ENCODE results near the gene KCNH8.

Gene KCNH8

GRCh38 chr3:19110335-19110895 is 37.9 kb upstream of the KCNH8 start:
- no peak overlapping the region for H3K27ac ChIP-seq
- no peak for DNase-seq (ENCODE audit: low spot score)
- no peak overlapping the region for H3K4me3 ChIP-seq
- TF ChIP-seq CTCF (IDR thresholded peaks at IDR 0.05), result no peak

- Histone ChIP-seq H3K4me3 (no peak overlapping the region), H3K27ac (no peak overlapping the region)
- no peak for TF ChIP-seq CTCF (IDR thresholded peaks at IDR 0.05)
- DNase-seq (ENCODE audit: low spot score), result no peak
Measured at GRCh38 chr3:19114461-19114860, 33.8 kb upstream of the KCNH8 start.

GRCh38 chr3:19116239-19116638 is 32.1 kb upstream of the KCNH8 start:
- no peak overlapping the region for H3K27ac ChIP-seq
- H3K4me3 ChIP-seq, result no peak overlapping the region
- no peak for TF ChIP-seq CTCF (IDR thresholded peaks at IDR 0.05)
- no peak for DNase-seq (ENCODE audit: low spot score)

- Histone ChIP-seq H3K27ac (no peak overlapping the region), H3K4me3 (no peak overlapping the region)
- no peak for DNase-seq (ENCODE audit: low spot score)
- no peak for TF ChIP-seq CTCF (IDR thresholded peaks at IDR 0.05)
Measured at GRCh38 chr3:19124752-19125151, 23.6 kb upstream of the KCNH8 start.

- Histone ChIP-seq H3K4me3 (no peak overlapping the region), H3K27ac (no peak overlapping the region)
- TF ChIP-seq CTCF (IDR thresholded peaks at IDR 0.05), result no peak
- DNase-seq (ENCODE audit: low spot score), result no peak
Measured at GRCh38 chr3:19139863-19140262, 8.4 kb upstream of the KCNH8 start.

- peak; percentile 75 for DNase-seq (ENCODE audit: low spot score)
- peak overlapping the region in 1 of 2 donors; percentile 9 for H3K27ac ChIP-seq
- no peak for TF ChIP-seq CTCF (IDR thresholded peaks at IDR 0.05)
- H3K4me3 ChIP-seq, result peak overlapping the region; percentile 80
Measured at GRCh38 chr3:19146685-19147650, 1.3 kb upstream of the KCNH8 start.

GRCh38 chr3:19148768-19149091 is 420 bp downstream of the KCNH8 start:
- TF ChIP-seq CTCF (IDR thresholded peaks at IDR 0.05), result no peak

More at GRCh38 chr3:19148768-19149091, 420 bp downstream of the KCNH8 start:
- Histone ChIP-seq H3K4me3 (peak overlapping the region; percentile 80), H3K27ac (no peak overlapping the region)
- no peak for DNase-seq (ENCODE audit: low spot score)
